ENCODE measurements around the gene CDC5L.

CDC5L gene

GRCh38 chr6:44475779-44476434 lies 88.4 kb downstream of the CDC5L start:
- peak; percentile 36 for DNase-seq (ENCODE audit: low read depth)

DNA sequence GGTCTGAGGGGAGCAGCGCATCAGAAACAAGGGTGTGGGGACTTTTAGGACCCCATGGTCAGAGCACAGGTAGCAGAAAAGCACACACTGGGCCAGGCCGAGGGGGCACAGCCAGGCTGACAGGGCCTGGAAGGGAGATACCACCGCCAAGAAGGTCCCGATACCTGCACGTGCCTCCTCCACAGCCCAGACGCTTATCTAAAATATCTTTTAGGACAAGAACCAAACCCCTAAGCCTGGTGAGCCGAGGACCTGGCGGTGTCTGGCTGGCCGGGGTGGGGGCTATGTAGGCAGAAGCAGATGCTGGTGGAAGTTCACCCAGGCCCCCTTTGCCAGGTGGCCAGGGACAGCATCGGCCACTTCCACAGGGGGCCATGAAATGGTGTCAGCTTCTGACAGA lies 89.3 kb downstream of the CDC5L start:
- no peak for DNase-seq (ENCODE audit: low read depth)

GRCh38 chr6:44477293-44477894 lies 89.9 kb downstream of the CDC5L start:
- DNase-seq (ENCODE audit: low read depth): no peak

DNA sequence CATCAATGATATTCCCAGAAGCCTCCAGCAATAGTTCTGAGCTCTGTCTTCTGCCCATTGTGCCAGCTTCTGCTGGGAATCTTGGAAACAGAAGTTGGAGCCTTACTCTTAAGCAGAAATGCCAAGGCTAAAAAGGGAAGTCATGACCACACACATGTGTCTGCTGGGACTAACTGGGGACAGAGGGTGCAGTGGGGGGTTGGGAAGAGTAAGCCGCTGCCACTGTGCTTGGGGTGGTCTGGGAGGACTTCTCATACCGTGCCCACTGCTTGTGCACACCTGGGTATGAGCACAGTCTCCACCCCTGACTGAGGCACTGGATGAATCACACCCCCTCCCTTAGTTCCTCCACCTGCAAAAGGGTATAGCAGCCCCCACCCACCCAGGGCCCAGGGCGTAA lies 90.7 kb downstream of the CDC5L start:
- DNase-seq (ENCODE audit: low read depth): no peak

- no peak for DNase-seq (ENCODE audit: low read depth)
Observed at GRCh38 chr6:44478591-44479254, 91.2 kb downstream of the CDC5L start.

- no peak for DNase-seq (ENCODE audit: low read depth)
Observed at GRCh38 chr6:44480097-44480541, 92.6 kb downstream of the CDC5L start.

- no peak for DNase-seq (ENCODE audit: low read depth)
Observed at GRCh38 chr6:44481056-44481455, 93.5 kb downstream of the CDC5L start.

GRCh38 chr6:44481760-44482159 lies 94.3 kb downstream of the CDC5L start:
- no peak for DNase-seq (ENCODE audit: low read depth)

- no peak for DNase-seq (ENCODE audit: low read depth)
Observed at GRCh38 chr6:44485601-44486401, 98.3 kb downstream of the CDC5L start.

GRCh38 chr6:44487002-44487401 lies 99.5 kb downstream of the CDC5L start:
- no peak for DNase-seq (ENCODE audit: low read depth)

GRCh38 chr6:44487586-44487985 lies 100.1 kb downstream of the CDC5L start:
- no peak for DNase-seq (ENCODE audit: low read depth)

DNA sequence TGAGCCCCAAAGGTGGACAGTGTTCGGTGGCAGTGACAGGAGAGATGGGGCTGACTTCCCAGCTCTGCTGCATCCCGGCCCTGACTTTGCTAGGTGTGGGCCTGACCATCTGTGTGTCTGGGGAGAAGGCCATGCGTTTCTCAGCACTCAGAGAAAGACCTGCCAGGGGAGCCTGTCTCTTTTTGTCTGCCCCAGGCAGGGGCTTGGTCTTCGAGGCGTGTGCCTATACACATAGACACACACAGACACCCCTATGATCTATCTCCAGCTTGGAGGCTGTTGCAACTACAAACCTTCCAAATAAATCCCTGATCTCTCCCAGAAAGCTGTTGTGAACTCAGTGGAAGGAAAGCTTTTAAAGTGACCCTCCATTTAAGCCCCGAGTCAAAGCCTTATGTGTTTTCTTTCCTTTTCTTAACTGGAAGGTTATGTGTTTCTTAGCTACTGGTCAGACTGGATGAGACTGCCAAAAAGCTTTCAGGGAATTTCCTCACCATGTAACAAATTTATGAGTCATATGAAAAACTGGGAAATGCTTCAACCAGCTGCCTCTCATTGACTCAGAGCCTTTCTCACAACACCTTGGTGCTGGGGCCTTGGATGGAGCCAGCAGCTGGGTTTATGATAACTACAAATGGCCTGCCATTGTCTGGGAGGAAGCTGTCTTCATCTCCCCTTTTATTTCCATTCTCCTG lies 102.6 kb downstream of the CDC5L start:
- no peak for DNase-seq (ENCODE audit: low read depth)

DNA sequence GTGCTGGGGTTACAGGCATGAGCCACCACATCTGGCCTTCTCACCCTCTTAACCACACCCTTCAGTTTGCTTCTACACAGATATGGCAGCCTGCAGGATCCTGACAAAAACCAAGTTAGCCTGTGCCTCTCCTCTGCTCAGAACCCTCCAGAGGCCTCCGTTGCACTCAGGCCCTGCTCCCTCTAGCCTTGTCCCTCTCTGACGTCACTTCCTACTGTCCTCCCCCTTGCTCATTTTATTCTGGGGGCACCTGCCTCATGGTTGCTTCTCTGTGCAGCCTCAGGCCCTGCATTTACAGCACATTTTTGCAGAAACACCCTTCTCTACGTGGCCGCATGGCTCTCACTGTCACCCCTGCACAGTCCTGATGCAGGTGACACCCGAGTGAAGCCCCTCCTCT lies 105.6 kb downstream of the CDC5L start:
- DNase-seq (ENCODE audit: low read depth): no peak

DNA sequence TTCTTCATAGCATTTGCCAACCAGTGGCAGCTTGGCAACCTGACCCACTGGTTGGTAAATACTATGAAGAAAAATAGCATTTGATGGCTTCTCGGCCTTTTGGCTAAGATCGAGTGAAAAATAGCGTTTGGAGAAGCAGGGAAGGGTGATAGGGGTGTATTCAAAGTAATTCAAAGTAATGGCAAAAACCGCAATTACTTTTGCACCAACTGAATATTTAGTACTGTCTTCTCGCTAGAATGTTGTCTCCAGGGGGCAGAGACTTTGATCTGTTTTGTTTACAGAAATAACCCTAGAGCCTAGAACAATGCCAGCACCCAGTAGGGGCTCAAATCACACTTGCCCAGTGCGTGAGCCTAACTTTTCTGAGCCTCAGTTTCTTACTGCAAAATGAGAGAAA lies 106.1 kb downstream of the CDC5L start:
- DNase-seq (ENCODE audit: low read depth): no peak

GRCh38 chr6:44494011-44494501 lies 106.5 kb downstream of the CDC5L start:
- DNase-seq (ENCODE audit: low read depth): no peak

DNA sequence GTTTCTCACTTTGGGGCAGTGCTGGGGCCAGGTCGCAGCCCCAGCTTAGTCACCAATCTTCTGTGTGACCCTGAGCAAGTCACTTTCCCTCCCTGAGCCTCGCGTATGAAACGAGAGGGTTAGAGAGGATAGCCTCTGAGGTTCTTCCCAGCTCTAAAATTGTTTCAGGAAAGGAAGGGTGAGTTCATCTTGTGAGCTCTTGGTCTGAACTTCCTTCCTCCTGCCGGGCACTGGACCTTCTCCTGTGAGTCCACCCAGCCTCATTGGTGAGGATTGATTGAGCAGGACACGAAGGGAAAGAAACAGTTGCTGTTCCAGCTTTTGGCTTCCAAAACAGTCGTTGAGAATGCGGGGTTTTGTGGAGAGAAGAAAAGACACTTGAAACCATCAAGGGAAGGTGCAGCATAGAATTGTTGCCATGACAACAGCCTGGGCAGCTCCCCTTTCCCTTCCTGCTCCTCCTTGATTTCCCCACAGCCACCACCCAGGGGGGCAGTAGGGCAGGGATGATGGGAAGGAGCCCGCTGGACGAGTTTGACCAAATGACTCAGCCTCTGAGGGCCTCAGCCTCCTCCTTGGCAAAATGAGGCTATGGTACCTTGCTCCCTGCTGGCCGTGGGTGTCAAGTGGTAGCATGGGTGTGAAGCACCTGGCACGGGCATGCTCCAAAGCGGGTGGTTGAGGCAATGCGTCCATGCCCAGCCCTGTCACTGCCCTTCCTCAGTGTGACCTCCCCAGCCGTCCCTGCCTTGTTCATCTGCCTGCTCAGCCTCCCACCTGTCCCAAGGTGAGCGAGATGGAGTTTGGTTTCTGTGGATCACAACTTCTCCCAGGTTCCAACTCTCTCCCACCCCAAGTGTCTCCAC lies 107.8 kb downstream of the CDC5L start:
- no peak for DNase-seq (ENCODE audit: low read depth)

GRCh38 chr6:44496665-44497369 lies 109.3 kb downstream of the CDC5L start:
- DNase-seq (ENCODE audit: low read depth): no peak

- no peak for DNase-seq (ENCODE audit: low read depth)
Observed at GRCh38 chr6:44497807-44498206, 110.3 kb downstream of the CDC5L start.

DNA sequence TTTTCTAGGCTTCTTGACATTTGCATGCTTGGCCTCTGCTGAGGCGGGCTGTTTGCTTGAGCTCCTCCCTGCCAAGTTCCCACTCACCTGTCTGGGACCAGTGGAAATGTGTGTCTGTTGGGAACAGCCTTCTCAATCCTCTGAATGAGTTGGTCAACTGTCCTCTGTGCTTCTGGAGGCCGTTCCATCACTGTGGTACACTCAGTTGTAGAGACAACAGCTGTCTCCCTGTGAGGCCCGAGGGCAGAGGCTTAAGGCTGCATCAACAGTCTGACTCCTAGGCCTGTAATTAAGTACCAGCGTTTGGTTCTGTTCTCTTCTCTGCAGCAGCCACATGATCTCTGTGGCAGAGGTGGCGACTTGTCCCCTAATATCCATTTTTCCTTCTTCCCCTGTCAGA lies 110.9 kb downstream of the CDC5L start:
- DNase-seq (ENCODE audit: low read depth): no peak

DNA sequence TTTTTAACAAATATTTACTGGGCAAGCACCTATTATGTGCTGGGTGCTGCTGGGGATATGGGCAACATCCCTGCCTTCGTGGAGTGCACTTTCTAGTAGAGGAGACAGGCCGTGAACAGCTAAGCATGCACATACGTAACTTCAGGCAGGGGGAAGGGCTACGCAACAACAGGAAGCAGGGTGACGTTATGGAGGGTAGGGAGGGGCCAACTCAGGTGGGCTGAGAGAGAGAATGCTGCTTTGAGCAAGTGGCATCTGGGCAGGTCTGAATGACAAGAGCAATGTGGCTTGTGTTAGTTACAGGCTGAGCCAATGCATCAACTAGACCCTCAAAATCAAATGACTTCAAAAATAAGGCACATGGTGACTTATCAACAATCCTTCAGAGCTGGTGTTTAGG lies 112.1 kb downstream of the CDC5L start:
- DNase-seq (ENCODE audit: low read depth): no peak
